SU-DHL-6 (cell line): ENCODE measurements around the gene AHRR.

Source experiments
- H2AFZ ChIP-seq: fragments of 200-600 bp; sonication (generic); 2 replicates; pipeline ENCODE4 v1.6.1; 2014; ENCODE audit warnings: low read depth, mild to moderate bottlenecking, moderate library complexity, mixed read lengths, antibody characterized with exemption, low read length; ENCODE audit not compliant: severe bottlenecking
- H3F3A ChIP-seq: fragments of 200-600 bp; shearing (Covaris generic); 2 replicates; pipeline ENCODE4 v1.6.0; 2016; ENCODE audit warnings: antibody characterized with exemption, mild to moderate bottlenecking; ENCODE audit not compliant: insufficient read depth
- H3K27ac ChIP-seq: fragments of 200-600 bp; sonication (generic); 2 replicates; pipeline ENCODE4 v1.5.1; 2016; ENCODE audit warnings: low read depth, mild to moderate bottlenecking, low read length, moderate library complexity, mixed read lengths
- H3K27me3 ChIP-seq: fragments of 200-600 bp; sonication (generic), shearing (Covaris generic); 2 replicates; pipeline ENCODE4 v1.6.0; 2014; ENCODE audit warnings: mild to moderate bottlenecking, low read length
- H3K36me3 ChIP-seq: fragments of 200-600 bp; sonication (generic); 2 replicates; pipeline ENCODE4 v1.6.1; 2014; ENCODE audit warnings: mild to moderate bottlenecking, low read length, mixed read lengths
- H3K4me2 ChIP-seq: fragments of 300-600, 200-600 bp; shearing (Covaris generic), sonication (generic); 2 replicates; pipeline ENCODE4 v1.6.0; 2014; ENCODE audit warnings: low read length, low read depth, mild to moderate bottlenecking; ENCODE audit not compliant: poor library complexity, severe bottlenecking
- H3K4me3 ChIP-seq: fragments of 200-600 bp; sonication (generic); 2 replicates; pipeline ENCODE4 v1.5.1; 2014; ENCODE audit warnings: antibody characterized with exemption, low read length, mild to moderate bottlenecking, mixed read lengths; ENCODE audit not compliant: insufficient read depth, poor library complexity, severe bottlenecking
- H3K79me2 ChIP-seq: fragments of 200-600 bp; sonication (generic); 2 replicates; pipeline ENCODE4 v1.6.1; 2014; ENCODE audit warnings: mild to moderate bottlenecking, low read length, moderate library complexity; ENCODE audit not compliant: insufficient read depth
- H3K9ac ChIP-seq: fragments of 200-600 bp; sonication (generic); 2 replicates; pipeline ENCODE4 v1.7.0; 2014; ENCODE audit warnings: mild to moderate bottlenecking, low read length
- H3K9me2 ChIP-seq: fragments of 200-600 bp; sonication (generic); replicated peaks from 2 replicates; pipeline ENCODE4 v1.6.1; 2014; ENCODE audit warnings: low read length; ENCODE audit not compliant: insufficient read depth
- H3K9me3 ChIP-seq: fragments of 200-600 bp; sonication (generic); 2 replicates; pipeline ENCODE4 v1.6.1; 2014; ENCODE audit warnings: low read length, mixed read lengths; ENCODE audit not compliant: insufficient read depth
- H4K20me1 ChIP-seq: fragments of 200-600 bp; sonication (generic); 2 replicates; pipeline ENCODE4 v1.6.1; 2014; ENCODE audit warnings: low read depth, mild to moderate bottlenecking, antibody characterized with exemption, low read length, moderate library complexity, mixed read lengths
- CTCF ChIP-seq: fragments of 200-600 bp; sonication (generic); IDR thresholded peaks from one replicate; pipeline ENCODE4 v1.5.1; 2017; ENCODE audit warnings: antibody characterized with exemption, mild to moderate bottlenecking, low read length, moderate library complexity; ENCODE audit not compliant: insufficient read depth, poor library complexity, severe bottlenecking
- EZH2phosphoT487 ChIP-seq: fragments of 200-600 bp; sonication (generic), shearing (Covaris generic); conservative IDR thresholded peaks from 2 replicates; pipeline ENCODE4 v1.6.1; 2018; ENCODE audit warnings: mild to moderate bottlenecking, antibody characterized with exemption, low read length, moderate library complexity, mixed read lengths

Gene AHRR

GRCh38 chr5:452978-453710 is 131.6 kb downstream of the AHRR start:
- no peaks in the 10 kb centered on the region for H3K9me2 ChIP-seq
- peaks cover 31% of the 10 kb centered on the region for H3K79me2 ChIP-seq
- no peak overlapping the region for H3K27ac ChIP-seq
- peaks cover 25% of the 10 kb centered on the region for H3K36me3 ChIP-seq
- H3K4me3 ChIP-seq, result no peak overlapping the region
- H3K27me3 ChIP-seq, result no peaks in the 10 kb centered on the region
- no peaks in the 10 kb centered on the region for H3F3A ChIP-seq
- no peak overlapping the region for H3K4me2 ChIP-seq
- peaks cover 4% of the 10 kb centered on the region; the same call in 1 of the 2 replicates for H3K9me3 ChIP-seq
- H4K20me1 ChIP-seq, result no peaks in the 10 kb centered on the region
- no peak for TF ChIP-seq CTCF
- TF ChIP-seq EZH2phosphoT487, result no peak
- no peak overlapping the region for H3K9ac ChIP-seq
- H2AFZ ChIP-seq, result no peak overlapping the region

- Histone ChIP-seq H3K27me3 (no peaks in the 10 kb centered on the region), H3K36me3 (peaks cover 25% of the 10 kb centered on the region), H4K20me1 (no peaks in the 10 kb centered on the region), H3K9me2 (no peaks in the 10 kb centered on the region), H3K27ac (no peak overlapping the region), H3K9me3 (peaks cover 4% of the 10 kb centered on the region; the same call in 1 of the 2 replicates), H3K4me3 (no peak overlapping the region), H3K9ac (no peak overlapping the region), H3F3A (no peaks in the 10 kb centered on the region), H3K4me2 (no peak overlapping the region), H3K79me2 (peaks cover 31% of the 10 kb centered on the region), H2AFZ (no peak overlapping the region)
- no peak for TF ChIP-seq EZH2phosphoT487
- no peak for TF ChIP-seq CTCF
Measured at GRCh38 chr5:453725-454481, 132.4 kb downstream of the AHRR start.

GRCh38 chr5:454936-455335 is 133.4 kb downstream of the AHRR start:
- Histone ChIP-seq H3K79me2 (peaks cover 31% of the 10 kb centered on the region), H3K4me3 (no peak overlapping the region), H4K20me1 (no peaks in the 10 kb centered on the region), H3K27me3 (no peaks in the 10 kb centered on the region), H3K4me2 (no peak overlapping the region), H3F3A (no peaks in the 10 kb centered on the region), H3K36me3 (peaks cover 22% of the 10 kb centered on the region), H3K9me3 (peaks cover 4% of the 10 kb centered on the region; the same call in 1 of the 2 replicates), H3K9me2 (no peaks in the 10 kb centered on the region), H3K9ac (no peak overlapping the region), H3K27ac (no peak overlapping the region), H2AFZ (no peak overlapping the region)
- TF ChIP-seq EZH2phosphoT487 (no peak), CTCF (no peak)
